GM19463 (cell line): Measurements from ENCODE around the gene MMS22L.

Experiments used
- ATAC-seq: cut with Tn5 transposase; IDR thresholded peaks from one replicate; pipeline ENCODE4 v1.9.1; 2021; ENCODE audit warnings: mild to moderate bottlenecking, moderate library complexity; ENCODE audit not compliant: unreplicated experiment

Gene MMS22L

GRCh38 chr6:97095311-97095850 lies 187.6 kb downstream of the MMS22L start:
- no peak for ATAC-seq

- no peak for ATAC-seq
These were observed 188.6 kb downstream of the MMS22L start for GRCh38 chr6:97094376-97094775.

- ATAC-seq, result no peak
These were observed 190.2 kb downstream of the MMS22L start for GRCh38 chr6:97092673-97093305.
